Germinal center (tissue), 1 donor: Measurements from ENCODE around the gene COL4A6.

Source experiments
- DNase-seq: peaks from one replicate; pipeline ENCODE4 v3.0.0; 2012; ENCODE audit warnings: mixed read lengths, low spot score

COL4A6 gene

GRCh38 chrX:108216919-108217571 is 221.2 kb downstream of the COL4A6 start:
- no peak for DNase-seq

GRCh38 chrX:108216405-108216804 is 221.8 kb downstream of the COL4A6 start:
- DNase-seq = no peak

DNA sequence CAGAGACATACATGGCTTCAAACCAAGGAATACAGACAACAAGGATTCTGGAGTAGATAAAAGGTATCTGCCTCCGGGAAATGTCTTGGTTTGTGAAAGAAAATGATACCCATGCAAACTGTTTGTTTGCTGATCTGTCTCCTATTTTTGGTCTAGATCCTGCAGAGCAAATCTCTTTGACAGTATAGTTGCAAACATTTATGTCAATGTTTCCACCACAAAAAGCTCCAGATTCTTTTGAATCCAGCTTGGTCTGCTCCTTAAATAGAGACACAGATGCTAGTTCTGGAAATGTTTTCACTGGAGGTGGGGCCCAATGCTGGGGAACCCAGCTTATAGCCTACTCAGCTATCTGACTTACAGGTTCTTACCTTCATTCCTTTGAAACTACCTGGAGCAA is 226.9 kb downstream of the COL4A6 start:
- no peak for DNase-seq

GRCh38 chrX:108209006-108209554 is 229.1 kb downstream of the COL4A6 start:
- DNase-seq = no peak

DNA sequence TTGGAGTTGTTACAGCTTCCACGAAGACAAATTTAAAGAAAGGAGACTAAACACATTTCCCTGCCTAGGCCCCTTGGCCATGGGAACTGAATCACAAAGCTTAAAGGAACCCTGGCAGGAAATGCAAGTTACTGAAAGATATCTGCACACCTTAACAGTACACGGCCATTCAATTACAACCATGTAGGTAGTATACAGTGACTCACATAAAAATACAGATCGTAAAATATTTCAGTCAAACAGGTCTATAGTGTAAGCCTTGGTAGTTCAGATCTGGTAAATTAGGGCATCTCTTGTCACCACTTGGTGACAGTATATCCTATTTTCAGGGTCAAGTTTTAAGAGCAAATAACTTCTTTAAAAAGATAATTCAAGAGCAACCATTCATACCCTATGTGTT is 234.7 kb downstream of the COL4A6 start:
- no peak for DNase-seq

GRCh38 chrX:108199691-108200090 is 238.5 kb downstream of the COL4A6 start:
- DNase-seq = no peak

- no peak for DNase-seq
These were observed 239.2 kb downstream of the COL4A6 start for GRCh38 chrX:108199041-108199440.

- no peak for DNase-seq
These were observed 239.8 kb downstream of the COL4A6 start for GRCh38 chrX:108198420-108198819.

DNA sequence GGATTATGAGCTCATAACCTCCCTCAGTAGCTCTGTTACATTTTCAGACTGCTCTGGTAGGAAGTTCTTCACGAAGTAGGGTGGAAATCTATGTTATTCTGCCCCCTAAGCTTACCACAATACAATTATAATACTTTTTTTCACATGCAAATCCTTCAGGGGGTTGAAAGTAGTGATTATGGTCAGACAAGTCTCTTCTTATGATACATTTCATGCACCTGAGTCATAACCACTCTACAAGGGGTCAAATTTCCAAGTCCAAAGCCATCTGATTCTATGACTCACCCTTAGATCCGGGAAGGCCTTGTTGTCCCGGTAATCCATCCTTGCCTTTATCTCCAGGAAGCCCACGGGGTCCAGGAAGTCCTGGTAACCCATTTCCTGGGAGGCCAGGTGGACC is 251.4 kb downstream of the COL4A6 start:
- no peak for DNase-seq

DNA sequence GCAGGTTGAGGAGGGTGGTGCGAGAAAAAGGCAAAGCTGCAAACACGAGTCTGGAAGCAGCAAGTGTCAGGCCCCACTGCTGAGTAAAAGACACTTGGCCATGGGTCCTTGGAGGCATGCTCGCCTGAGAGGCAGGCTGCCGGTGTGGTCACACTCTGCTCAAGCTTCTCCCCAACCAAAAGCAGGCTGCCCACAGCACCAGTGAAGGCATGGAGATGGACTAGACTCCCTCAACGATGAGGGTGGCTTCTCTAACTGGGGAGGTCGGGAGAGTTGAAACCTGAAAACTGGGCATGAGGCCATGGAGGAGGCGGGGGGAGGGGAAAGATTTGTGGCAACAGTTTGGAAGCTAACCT is 260.1 kb downstream of the COL4A6 start:
- DNase-seq = no peak

GRCh38 chrX:108177351-108178142 is 260.7 kb downstream of the COL4A6 start:
- no peak for DNase-seq

DNA sequence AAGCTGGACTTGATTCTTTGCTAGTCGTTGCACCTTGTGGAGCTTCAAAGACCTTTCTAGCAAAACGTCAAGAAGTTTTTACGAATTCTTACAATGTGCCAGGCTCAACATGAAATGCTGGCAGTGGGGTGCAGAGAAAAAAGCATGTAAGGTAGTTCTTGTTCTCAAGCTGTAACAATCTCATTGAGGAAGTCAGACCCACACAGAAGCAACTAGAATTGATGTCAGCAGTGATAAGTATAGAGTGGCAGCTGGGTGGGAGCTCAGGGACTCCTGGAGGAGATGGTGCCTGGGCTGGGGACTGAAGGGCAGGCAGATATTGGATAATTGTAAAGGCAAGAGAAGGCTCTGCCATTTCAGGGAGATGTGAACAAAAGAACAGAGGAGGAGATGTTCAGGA is 264.3 kb downstream of the COL4A6 start:
- DNase-seq = no peak

DNA sequence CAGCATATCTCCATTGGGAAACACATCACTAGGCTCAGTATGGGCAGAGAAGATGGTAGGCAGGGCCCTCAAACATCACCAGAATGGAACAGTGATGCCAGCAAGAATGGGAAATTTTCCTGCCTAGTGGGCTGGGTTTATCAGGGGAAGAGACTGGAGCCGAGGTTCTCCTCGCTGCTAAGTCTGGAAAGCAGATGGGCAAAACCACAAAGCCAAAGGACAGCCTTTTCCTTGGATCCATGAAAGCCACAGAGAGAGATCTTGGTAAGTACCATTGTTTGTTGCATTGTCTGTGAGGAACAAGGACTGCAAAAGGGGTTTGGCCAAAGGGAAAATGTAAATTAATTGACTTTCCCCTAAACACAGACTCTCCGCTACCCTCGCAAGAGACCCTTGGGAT is 266.6 kb downstream of the COL4A6 start:
- no peak for DNase-seq

DNA sequence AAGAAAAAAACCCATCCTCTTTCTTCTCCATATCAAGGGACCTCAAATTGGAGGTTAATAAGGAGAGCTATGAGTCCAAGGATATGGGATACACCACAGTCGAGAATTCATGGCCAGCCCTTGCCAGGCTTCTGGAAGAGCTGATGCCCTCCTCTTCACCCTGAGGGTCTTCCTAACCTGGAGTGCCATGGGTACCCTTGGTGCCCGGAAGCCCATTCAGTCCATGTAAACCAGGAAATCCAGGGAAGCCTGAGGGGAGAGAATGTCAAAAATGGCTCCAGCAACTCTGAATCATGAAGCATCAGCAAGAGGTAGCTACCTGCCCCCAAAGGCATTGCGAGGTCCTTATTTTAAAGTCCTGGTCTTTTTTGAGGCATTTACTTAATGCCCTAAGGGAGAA is 268.5 kb downstream of the COL4A6 start:
- no peak for DNase-seq

GRCh38 chrX:108168961-108169740 is 269.1 kb downstream of the COL4A6 start:
- no peak for DNase-seq

DNA sequence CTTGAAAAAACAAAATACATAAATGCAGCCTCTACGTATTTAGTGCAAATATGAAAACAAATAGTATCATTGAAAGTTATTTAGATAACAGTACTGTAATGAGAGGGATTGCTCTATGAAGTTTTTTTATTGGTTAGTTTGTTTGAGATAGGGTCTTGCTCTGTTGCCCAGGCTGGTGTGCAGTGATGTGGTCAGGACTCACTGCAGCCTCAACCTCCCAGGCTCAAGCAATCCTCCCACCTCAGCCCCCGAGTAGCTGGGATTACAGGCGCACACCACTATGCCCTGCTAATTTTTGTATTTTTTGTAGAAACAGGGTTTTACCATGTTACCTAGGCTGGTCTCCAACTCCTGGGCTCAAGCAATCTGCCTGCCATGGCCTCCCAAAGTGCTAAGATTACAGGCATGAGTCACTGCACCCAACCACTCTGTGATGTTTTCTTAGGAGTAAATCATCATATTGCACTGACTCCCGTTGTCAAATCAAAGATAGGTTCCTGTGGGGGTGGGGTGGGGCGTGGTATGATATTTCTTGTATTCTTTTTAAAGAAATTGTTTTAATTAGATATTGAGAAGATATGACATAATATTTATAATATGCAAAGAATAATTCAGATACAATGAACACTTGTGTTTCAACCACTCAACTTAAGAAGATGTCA is 270.9 kb downstream of the COL4A6 start:
- DNase-seq = no peak

- DNase-seq = no peak
These were observed 272.7 kb downstream of the COL4A6 start for GRCh38 chrX:108165383-108166111.

- no peak for DNase-seq
These were observed 274.7 kb downstream of the COL4A6 start for GRCh38 chrX:108163333-108164082.

- no peak for DNase-seq
These were observed 276.0 kb downstream of the COL4A6 start for GRCh38 chrX:108162265-108162664.

GRCh38 chrX:108160309-108160708 is 277.9 kb downstream of the COL4A6 start:
- no peak for DNase-seq
